ENCODE measurements around the gene SIRT3. TPM values are rescaled to one million over a fixed set of nuclear protein-coding genes. Genes with fewer than 3 reads are reported as not detected.
"Not testable (repeated sequence)": the region's sequence is repeated elsewhere in the genome, so short reads cannot be mapped to it uniquely, and the experiment has no call there.

The SIRT3 gene
- polyA plus RNA-seq, 1 donor (not counting 4 experiments of a cell fraction or from before 2014, with no cell fraction given) = 12.6 TPM

GRCh38 chr11:197741-198235 is 38.4 kb downstream of the SIRT3 start:
- Histone ChIP-seq H3K9me1 (ENCODE audit: control insufficient read depth, extremely low read depth, insufficient read depth, low read length) (no peaks in the 10 kb centered on the region), H3K9ac (ENCODE audit: control insufficient read depth, extremely low read depth, insufficient read depth, low read length) (no peak overlapping the region), H3K36me3 (ENCODE audit: control insufficient read depth in 2 of 2, extremely low read depth in 1 of 2, insufficient read depth in 2 of 2, low read length in 2 of 2) (peaks cover 0 to 1% of the 10 kb centered on the region in 2 experiments), H3K27me3 (ENCODE audit: control insufficient read depth, extremely low read depth, insufficient read depth, low read length) (no peaks in the 10 kb centered on the region), H3K4me1 (ENCODE audit: control insufficient read depth, extremely low read depth, insufficient read depth, low read length) (no peaks in the 10 kb centered on the region), H3K27ac (ENCODE audit: control insufficient read depth, insufficient read depth, low read length) (no peak overlapping the region), H2AFZ (ENCODE audit: control insufficient read depth, low read length) (no peak overlapping the region), H3K4me3 (ENCODE audit: control insufficient read depth in 2 of 3, extremely low read depth in 1 of 3, insufficient read depth in 2 of 3, low read depth in 1 of 3, low read length in 3 of 3) (no peak overlapping the region), H3K79me2 (ENCODE audit: control insufficient read depth, insufficient read depth, low read length) (no peaks in the 10 kb centered on the region), H4K20me1 (ENCODE audit: control insufficient read depth, extremely low read depth, insufficient read depth, low read length) (no peaks in the 10 kb centered on the region), H3K9me3 (ENCODE audit: control insufficient read depth, low read depth, low read length) (no peaks in the 10 kb centered on the region), H3K4me2 (ENCODE audit: control insufficient read depth, extremely low read depth, insufficient read depth, low read depth, low read length) (no peak overlapping the region)
- TF ChIP-seq EZH2 (IDR thresholded peaks at IDR 0.05; ENCODE audit: low read length) (no peak), CTCF (optimal IDR thresholded peaks at IDR 0.05 in 1 of 3, IDR thresholded peaks at IDR 0.05 in 1 of 3, conservative IDR thresholded peaks at IDR 0.05 in 1 of 3; ENCODE audit: extremely low read depth in 1 of 3, insufficient read depth in 2 of 3, low read length in 3 of 3) (no peak)
- FAIRE-seq (no peak), DNase-seq (ENCODE audit: low read depth, low spot score) (no peak)
- dilution Hi-C loops (cut with MboI; ENCODE audit: extremely low pct_ligation_motif_present, low sequenced_read_pairs) = no loop called here

GRCh38 chr11:196786-197731 is 39.1 kb downstream of the SIRT3 start:
- Histone ChIP-seq H3K36me3 (ENCODE audit: control insufficient read depth in 2 of 2, extremely low read depth in 1 of 2, insufficient read depth in 2 of 2, low read length in 2 of 2) (peaks cover 0 to 1% of the 10 kb centered on the region in 2 experiments), H3K27me3 (ENCODE audit: control insufficient read depth, extremely low read depth, insufficient read depth, low read length) (no peaks in the 10 kb centered on the region), H4K20me1 (ENCODE audit: control insufficient read depth, extremely low read depth, insufficient read depth, low read length) (no peaks in the 10 kb centered on the region), H3K9ac (ENCODE audit: control insufficient read depth, extremely low read depth, insufficient read depth, low read length) (no peak overlapping the region), H3K27ac (ENCODE audit: control insufficient read depth, insufficient read depth, low read length) (no peak overlapping the region), H3K9me1 (ENCODE audit: control insufficient read depth, extremely low read depth, insufficient read depth, low read length) (no peaks in the 10 kb centered on the region), H2AFZ (ENCODE audit: control insufficient read depth, low read length) (no peak overlapping the region), H3K79me2 (ENCODE audit: control insufficient read depth, insufficient read depth, low read length) (no peaks in the 10 kb centered on the region), H3K4me1 (ENCODE audit: control insufficient read depth, extremely low read depth, insufficient read depth, low read length) (no peaks in the 10 kb centered on the region), H3K9me3 (ENCODE audit: control insufficient read depth, low read depth, low read length) (no peaks in the 10 kb centered on the region), H3K4me3 (ENCODE audit: control insufficient read depth in 2 of 3, extremely low read depth in 1 of 3, insufficient read depth in 2 of 3, low read depth in 1 of 3, low read length in 3 of 3) (no peak overlapping the region), H3K4me2 (ENCODE audit: control insufficient read depth, extremely low read depth, insufficient read depth, low read depth, low read length) (no peak overlapping the region)
- dilution Hi-C loops (cut with MboI; ENCODE audit: extremely low pct_ligation_motif_present, low sequenced_read_pairs) = no loop called here
- DNase-seq (ENCODE audit: low read depth, low spot score) = no peak
- FAIRE-seq = no peak
- TF ChIP-seq CTCF (optimal IDR thresholded peaks at IDR 0.05 in 1 of 3, IDR thresholded peaks at IDR 0.05 in 1 of 3, conservative IDR thresholded peaks at IDR 0.05 in 1 of 3; ENCODE audit: extremely low read depth in 1 of 3, insufficient read depth in 2 of 3, low read length in 3 of 3) (no peak), EZH2 (IDR thresholded peaks at IDR 0.05; ENCODE audit: low read length) (no peak)

GRCh38 chr11:193481-193880 is 42.7 kb downstream of the SIRT3 start:
- H3K27ac ChIP-seq (ENCODE audit: control insufficient read depth, insufficient read depth, low read length); H3K4me3 ChIP-seq (ENCODE audit: control insufficient read depth in 2 of 3, extremely low read depth in 1 of 3, insufficient read depth in 2 of 3, low read depth in 1 of 3, low read length in 3 of 3); H3K9me1 ChIP-seq (ENCODE audit: control insufficient read depth, extremely low read depth, insufficient read depth, low read length); H3K36me3 ChIP-seq (ENCODE audit: control insufficient read depth in 2 of 2, extremely low read depth in 1 of 2, insufficient read depth in 2 of 2, low read length in 2 of 2); DNase-seq (ENCODE audit: low read depth, low spot score); H3K4me2 ChIP-seq (ENCODE audit: control insufficient read depth, extremely low read depth, insufficient read depth, low read depth, low read length); H4K20me1 ChIP-seq (ENCODE audit: control insufficient read depth, extremely low read depth, insufficient read depth, low read length); H3K27me3 ChIP-seq (ENCODE audit: control insufficient read depth, extremely low read depth, insufficient read depth, low read length); FAIRE-seq; dilution Hi-C loops (cut with MboI; ENCODE audit: extremely low pct_ligation_motif_present, low sequenced_read_pairs); H3K4me1 ChIP-seq (ENCODE audit: control insufficient read depth, extremely low read depth, insufficient read depth, low read length); H2AFZ ChIP-seq (ENCODE audit: control insufficient read depth, low read length); H3K9ac ChIP-seq (ENCODE audit: control insufficient read depth, extremely low read depth, insufficient read depth, low read length); H3K9me3 ChIP-seq (ENCODE audit: control insufficient read depth, low read depth, low read length); H3K79me2 ChIP-seq (ENCODE audit: control insufficient read depth, insufficient read depth, low read length): not testable (repeated sequence)

All from keratinocyte (primary cell).